Fibroblast of pulmonary artery (primary cell): Measurements from ENCODE around the gene ITCH.
A peak's percentile ranks its signal among the peaks of the same experiment; 100 is the strongest.

Experiments used
- DNase-seq: peaks from one replicate; pipeline ENCODE4 v3.0.0-alpha.2; 2010; ENCODE audit warnings: low read depth
- H3K4me3 ChIP-seq: replicated peaks from 2 replicates; pipeline ENCODE4 v1.5.1; 2011; ENCODE audit warnings: low read depth, mild to moderate bottlenecking, control low read depth, low read length, moderate library complexity
- TF ChIP-seq, protein P1 (sequence below): IDR thresholded peaks from 2 replicates; pipeline ENCODE4 v1.5.1; 2011; ENCODE audit warnings: mild to moderate bottlenecking, control low read depth, low read length, inconsistent platforms; ENCODE audit errors: missing control alignments

The ITCH gene

DNA sequence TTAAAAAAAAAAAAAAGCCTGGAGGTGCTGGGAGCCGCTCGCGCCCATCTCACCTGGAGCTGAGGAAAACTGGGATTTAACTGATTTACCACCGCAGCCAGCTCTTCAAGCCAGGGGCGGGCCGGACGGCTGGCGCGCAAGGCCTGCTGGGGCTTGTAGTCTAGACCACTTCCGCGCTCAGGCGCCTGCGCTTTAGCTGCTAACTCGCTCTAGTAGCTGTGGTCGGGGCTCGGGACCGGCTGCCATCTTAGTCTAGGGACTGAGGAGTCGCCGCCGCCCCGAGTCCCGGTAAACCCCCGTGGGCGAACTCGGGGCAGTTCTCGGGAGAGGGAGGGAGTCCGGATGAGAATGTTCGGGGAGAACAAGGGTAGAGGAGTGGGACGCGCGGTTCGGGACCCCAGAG lies at the start of gene ITCH:
TSS of gene ITCH (plus strand) at position 212 of the 403 bp plus-strand sequence. CDS start 30,539 bp downstream, outside the sequence.
- TF ChIP-seq, protein P1, sequence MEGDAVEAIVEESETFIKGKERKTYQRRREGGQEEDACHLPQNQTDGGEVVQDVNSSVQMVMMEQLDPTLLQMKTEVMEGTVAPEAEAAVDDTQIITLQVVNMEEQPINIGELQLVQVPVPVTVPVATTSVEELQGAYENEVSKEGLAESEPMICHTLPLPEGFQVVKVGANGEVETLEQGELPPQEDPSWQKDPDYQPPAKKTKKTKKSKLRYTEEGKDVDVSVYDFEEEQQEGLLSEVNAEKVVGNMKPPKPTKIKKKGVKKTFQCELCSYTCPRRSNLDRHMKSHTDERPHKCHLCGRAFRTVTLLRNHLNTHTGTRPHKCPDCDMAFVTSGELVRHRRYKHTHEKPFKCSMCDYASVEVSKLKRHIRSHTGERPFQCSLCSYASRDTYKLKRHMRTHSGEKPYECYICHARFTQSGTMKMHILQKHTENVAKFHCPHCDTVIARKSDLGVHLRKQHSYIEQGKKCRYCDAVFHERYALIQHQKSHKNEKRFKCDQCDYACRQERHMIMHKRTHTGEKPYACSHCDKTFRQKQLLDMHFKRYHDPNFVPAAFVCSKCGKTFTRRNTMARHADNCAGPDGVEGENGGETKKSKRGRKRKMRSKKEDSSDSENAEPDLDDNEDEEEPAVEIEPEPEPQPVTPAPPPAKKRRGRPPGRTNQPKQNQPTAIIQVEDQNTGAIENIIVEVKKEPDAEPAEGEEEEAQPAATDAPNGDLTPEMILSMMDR = no peak
- peak; percentile 95 for DNase-seq
- peak within 1 kb of the TSS; percentile 86 for H3K4me3 ChIP-seq

DNA sequence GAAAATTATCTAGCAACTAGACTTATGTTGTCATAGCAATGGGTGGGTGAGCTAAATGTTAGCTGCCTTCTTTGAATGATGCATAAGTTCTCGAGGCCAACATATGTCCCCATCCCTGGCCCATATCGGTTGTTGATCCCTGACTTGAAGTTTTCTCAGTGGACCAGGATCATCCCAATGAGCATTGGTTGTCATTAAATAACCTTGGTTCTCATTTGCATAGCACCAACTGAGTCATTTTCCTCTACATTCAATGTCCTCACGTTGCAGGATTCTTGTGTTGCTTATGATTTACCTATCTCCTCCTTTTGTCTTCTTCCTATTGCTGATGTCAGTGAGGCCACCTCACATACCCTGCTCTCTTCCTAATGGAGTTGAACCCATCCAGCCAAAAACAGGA lies 47.8 kb upstream of the ITCH start:
- H3K4me3 ChIP-seq = no peak overlapping the region
- TF ChIP-seq, protein P1 = no peak
- DNase-seq = no peak

DNA sequence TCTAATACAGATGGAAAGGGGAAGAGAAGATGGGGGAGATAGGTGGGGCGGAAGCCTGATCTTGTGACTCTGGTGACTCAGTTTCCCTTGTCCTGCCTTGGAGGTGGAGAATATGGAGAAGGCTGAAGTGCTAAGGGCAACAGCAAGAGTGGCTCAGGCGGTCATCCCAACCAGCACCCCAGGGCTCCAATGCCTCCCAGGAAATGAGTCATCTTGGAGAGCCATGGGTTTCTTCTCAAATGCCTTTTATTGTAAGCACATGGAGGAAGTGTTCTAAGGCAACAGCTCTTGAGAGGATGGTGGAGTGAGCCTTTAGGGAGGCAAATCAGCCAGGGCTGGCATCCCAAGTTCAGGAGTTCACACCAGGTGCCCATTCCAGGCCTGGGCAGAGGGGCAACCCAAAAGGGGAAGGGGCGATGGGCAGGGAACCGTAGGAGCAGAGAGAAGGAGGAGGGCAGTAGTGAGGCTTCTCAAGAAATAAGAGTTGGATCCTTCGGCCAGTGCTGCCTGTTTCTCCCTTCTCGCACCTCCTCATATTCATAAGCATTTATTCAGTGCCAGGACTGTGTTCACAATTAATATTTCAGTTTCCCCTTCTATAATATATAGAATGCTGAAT lies 46.8 kb upstream of the ITCH start:
- DNase-seq = peak; percentile 53
- H3K4me3 ChIP-seq = no peak overlapping the region
- TF ChIP-seq, protein P1 = no peak

DNA sequence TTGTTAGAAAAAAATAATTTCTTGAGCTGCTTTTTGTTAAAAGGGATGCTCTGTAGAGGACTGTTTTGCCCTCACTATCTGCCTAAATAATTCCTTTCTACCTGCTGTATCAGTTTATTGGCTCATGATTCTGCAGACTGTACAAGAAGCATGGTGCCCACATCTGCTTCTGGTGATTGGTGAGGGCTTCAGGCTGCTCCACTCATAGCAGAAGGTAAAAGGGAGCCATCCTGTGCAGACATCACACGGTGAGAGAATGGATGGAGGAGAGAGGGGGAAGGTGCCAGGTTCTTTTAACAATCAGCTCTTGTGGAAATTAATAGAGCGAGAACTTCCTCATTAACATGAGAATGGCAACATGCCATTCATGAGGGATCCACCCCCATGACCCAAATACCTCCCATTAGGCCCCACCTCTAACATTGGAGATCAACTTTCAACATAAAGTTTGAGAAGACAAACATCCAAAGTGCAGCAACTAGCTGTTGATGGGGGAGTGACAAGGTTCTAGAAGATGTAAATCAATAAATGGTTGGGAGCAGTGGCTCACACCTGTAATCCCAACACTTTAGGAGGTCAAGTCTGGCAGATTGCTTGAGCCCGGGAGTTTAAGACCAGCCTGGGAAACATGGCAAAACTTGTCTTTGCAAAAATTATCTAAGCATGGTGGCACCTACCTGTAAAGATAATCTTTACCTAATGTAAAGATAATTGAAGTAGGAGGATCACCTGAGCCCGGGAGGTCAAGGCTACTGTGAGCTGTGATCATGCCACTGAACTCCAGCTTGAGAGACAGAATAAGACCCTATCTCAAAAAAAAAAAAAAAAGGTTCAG lies 44.2 kb upstream of the ITCH start:
- DNase-seq = no peak
- H3K4me3 ChIP-seq = no peak overlapping the region
- TF ChIP-seq, protein P1 = no peak

DNA sequence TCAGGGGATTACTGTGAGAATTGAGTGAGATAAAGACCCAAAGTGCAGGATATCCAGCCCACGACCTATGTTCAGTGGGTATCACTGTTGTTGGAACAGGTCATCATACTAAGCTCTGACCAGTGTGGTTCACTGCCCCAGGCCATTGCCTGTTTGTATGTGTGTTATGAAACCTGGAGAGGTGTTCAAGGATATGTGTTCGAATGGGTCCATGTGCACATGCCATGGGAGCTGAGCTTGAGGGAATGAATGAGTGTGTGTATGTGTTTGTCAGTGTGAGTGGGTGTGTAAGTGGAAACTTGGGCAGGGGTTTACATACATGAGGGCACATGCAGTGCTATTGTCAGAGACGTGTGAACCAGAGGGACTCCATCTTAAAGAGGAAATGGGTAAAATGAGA lies 42.2 kb upstream of the ITCH start:
- TF ChIP-seq, protein P1 = no peak
- H3K4me3 ChIP-seq = no peak overlapping the region
- DNase-seq = no peak

DNA sequence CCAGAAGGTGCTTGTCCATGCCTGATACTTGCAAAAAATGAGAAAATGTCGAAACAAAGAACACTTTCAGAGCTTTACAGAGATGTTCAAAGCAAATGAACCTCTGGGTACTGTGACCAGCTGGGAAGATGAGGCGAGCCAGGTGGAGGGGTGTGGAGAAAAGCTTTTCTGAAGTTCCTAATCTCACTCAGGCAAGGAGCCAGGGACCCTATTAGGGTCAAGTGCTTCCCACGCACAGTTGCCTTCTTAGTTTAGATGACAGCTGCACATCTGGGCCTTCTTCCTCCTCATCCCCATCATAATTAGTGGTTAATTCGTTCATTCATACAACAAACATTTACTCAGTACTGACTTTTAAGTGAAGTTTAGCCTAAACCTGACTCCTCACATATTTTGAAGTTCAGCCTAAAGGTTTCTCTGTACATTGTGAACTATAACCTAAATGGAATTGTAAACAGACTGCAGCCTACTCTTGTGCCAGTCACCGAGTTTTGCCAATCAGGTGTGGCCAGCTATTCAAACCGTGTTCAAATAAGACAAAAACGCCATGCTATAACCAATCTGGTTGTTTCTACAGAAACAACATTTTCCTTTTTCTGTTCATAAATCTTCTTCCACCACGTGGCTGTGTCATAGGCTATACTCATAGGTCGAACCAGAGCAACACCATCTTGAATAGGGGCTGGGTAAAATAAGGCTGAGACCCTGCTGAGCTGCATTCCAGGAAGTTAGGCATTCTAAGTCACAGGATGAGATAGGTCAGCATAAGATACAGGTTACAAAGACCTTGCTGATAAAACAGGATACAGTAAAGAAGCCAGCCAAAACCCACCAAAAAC lies 40.6 kb upstream of the ITCH start:
- no peak overlapping the region for H3K4me3 ChIP-seq
- TF ChIP-seq, protein P1 = no peak
- no peak for DNase-seq
